SK-N-SH (cell line): ENCODE results near the gene CHRNG. TPM values are rescaled to one million over a fixed set of nuclear protein-coding genes. Genes with fewer than 3 reads are reported as not detected.

Experiments used
- CTCF ChIA-PET: fragments of 300-600, 350-600 bp; formaldehyde crosslinking; extraction: SDS; loops from one replicate; lab custom pipeline; 2021; lab: Yijun Ruan, JAX
- POLR2A ChIA-PET: fragments of 350-600 bp; sonication (Branson Sonifier 250); formaldehyde crosslinking; extraction: SDS; loops from one replicate; lab custom pipeline; 2020; ENCODE audit warnings: antibody characterized with exemption, inconsistent platforms; lab: Yijun Ruan, JAX
- DNase-seq: peaks from one replicate; pipeline ENCODE4 v3.0.0; 2012
- H2AFZ ChIP-seq: fragments of 200-600 bp; sonication (generic); 2 replicates; pipeline ENCODE4 v1.8.1; 2016; ENCODE audit warnings: antibody characterized with exemption, mild to moderate bottlenecking, low read depth
- H3F3A ChIP-seq: fragments of 200-600 bp; sonication (generic); replicated peaks from 2 replicates; pipeline ENCODE3; 2016; ENCODE audit warnings: antibody characterized with exemption, mild to moderate bottlenecking; ENCODE audit not compliant: insufficient read depth
- H3K27ac ChIP-seq, 2 experiments: fragments of 200-500 bp in 1 of 2; fragments of 200-600 bp in 1 of 2; sonication (Bioruptor generic) in 1 of 2; sonication (generic), shearing (Covaris generic) in 1 of 2; 2 replicates each; pipeline versions ENCODE4 v1.5.1 to v1.6.1; 2014 to 2016; ENCODE audit warnings: low read depth in 2 of 2, inconsistent platforms in 1 of 2, low read length in 1 of 2, mild to moderate bottlenecking in 1 of 2, mixed read lengths in 1 of 2
- H3K27me3 ChIP-seq: fragments of 200-600 bp; sonication (generic), shearing (Covaris generic); 2 replicates; pipeline ENCODE4 v1.6.1; 2016; ENCODE audit warnings: mixed run types; ENCODE audit not compliant: insufficient read depth
- H3K36me3 ChIP-seq, 2 experiments: fragments of 200-500 bp in 1 of 2; fragments of 200-600 bp in 1 of 2; sonication (Bioruptor generic) in 1 of 2; sonication (generic) in 1 of 2; replicated peaks in 1 of 2; 2 replicates each; pipeline versions ENCODE3 to v1.5.1; 2014 to 2016; ENCODE audit warnings: low read length in 1 of 2, mild to moderate bottlenecking in 1 of 2; ENCODE audit not compliant: insufficient read depth in 2 of 2, control insufficient read depth in 1 of 2
- H3K4me1 ChIP-seq, 2 experiments: fragments of 200-500 bp in 1 of 2; fragments of 200-600 bp in 1 of 2; sonication (Bioruptor generic) in 1 of 2; sonication (generic), shearing (Covaris generic) in 1 of 2; 2 replicates each; pipeline versions ENCODE4 v1.5.1 to v1.6.1; 2014 to 2016; ENCODE audit warnings: low read depth in 1 of 2, low read length in 1 of 2, mixed run types in 1 of 2; ENCODE audit not compliant: insufficient read depth in 2 of 2, control insufficient read depth in 1 of 2
- H3K4me2 ChIP-seq: fragments of 200-600 bp; sonication (generic), shearing (Covaris generic); 2 replicates; pipeline ENCODE4 v1.6.1; 2017; ENCODE audit warnings: mixed run types
- H3K4me3 ChIP-seq, 2 experiments: fragments of 200-500 bp in 1 of 2; fragments of 200-600 bp in 1 of 2; sonication (Bioruptor generic) in 1 of 2; sonication (generic), shearing (Covaris generic) in 1 of 2; 2 replicates each; pipeline versions ENCODE4 v1.5.1 to v1.8.1; 2014 to 2016; ENCODE audit warnings: low read depth in 2 of 2, inconsistent platforms in 1 of 2, low read length in 1 of 2, mild to moderate bottlenecking in 1 of 2, mixed read lengths in 1 of 2, moderate library complexity in 1 of 2
- H3K79me2 ChIP-seq: fragments of 200-600 bp; sonication (generic); 2 replicates; pipeline ENCODE4 v1.8.1; 2017; ENCODE audit warnings: mild to moderate bottlenecking; ENCODE audit not compliant: insufficient read depth
- H3K9ac ChIP-seq: fragments of 200-600 bp; sonication (generic); 2 replicates; pipeline ENCODE4 v1.6.1; 2017; ENCODE audit warnings: mixed run types
- H3K9me2 ChIP-seq: fragments of 200-600 bp; sonication (generic); 2 replicates; pipeline ENCODE4 v1.6.1; 2017; ENCODE audit warnings: mixed run types
- H3K9me3 ChIP-seq: fragments of 200-600 bp; sonication (generic); 2 replicates; pipeline ENCODE4 v1.6.1; 2017; ENCODE audit warnings: mixed run types, mild to moderate bottlenecking, moderate library complexity
- H4K20me1 ChIP-seq: fragments of 200-600 bp; sonication (generic); 2 replicates; pipeline ENCODE4 v1.6.1; 2017; ENCODE audit warnings: mild to moderate bottlenecking, mixed run types; ENCODE audit not compliant: insufficient read depth
- CHD2 ChIP-seq: fragments of 150-350 bp; IDR thresholded peaks from 2 replicates; pipeline ENCODE4 v1.6.1; 2018; ENCODE audit warnings: low read length; ENCODE audit not compliant: partially characterized antibody
- FOSL2 ChIP-seq: IDR thresholded peaks from 2 replicates; pipeline ENCODE4 v1.4.0; 2012; ENCODE audit warnings: low read depth, mild to moderate bottlenecking, moderate library complexity, borderline replicate concordance
- GATA2 ChIP-seq: sonication (generic); formaldehyde crosslinking; IDR thresholded peaks from 2 replicates; pipeline ENCODE4 v1.5.0; 2020; ENCODE audit warnings: mild to moderate bottlenecking, missing genetic modification reagents
- MEF2A ChIP-seq: IDR thresholded peaks from 2 replicates; pipeline ENCODE4 v1.4.0; 2012; ENCODE audit warnings: low read depth, borderline replicate concordance
- NFIC ChIP-seq: IDR thresholded peaks from 2 replicates; pipeline ENCODE4 v1.4.0; 2012; ENCODE audit warnings: borderline replicate concordance
- RAD21 ChIP-seq: IDR thresholded peaks from 2 replicates; pipeline ENCODE4 v1.6.1; 2012; ENCODE audit warnings: mild to moderate bottlenecking, low read length
- RCOR1 ChIP-seq: fragments of 150-350 bp; IDR thresholded peaks from 2 replicates; pipeline ENCODE4 v1.6.1; 2017; ENCODE audit warnings: antibody characterized with exemption, low read length
- SIN3A ChIP-seq: IDR thresholded peaks from 2 replicates; pipeline ENCODE4 v1.6.1; 2012; ENCODE audit warnings: low read depth, mild to moderate bottlenecking, low read length, moderate library complexity, borderline replicate concordance
- TAF1 ChIP-seq: IDR thresholded peaks from 2 replicates; pipeline ENCODE4 v1.6.1; 2012; ENCODE audit warnings: low read depth, mild to moderate bottlenecking, low read length, moderate library complexity, borderline replicate concordance
- YY1 ChIP-seq: IDR thresholded peaks from 2 replicates; pipeline ENCODE4 v1.4.0; 2012; ENCODE audit warnings: low read depth, mild to moderate bottlenecking
- WGBS: methylation state at CpG from one replicate; pipeline ENCODE4 v1.1.6; 2017; ENCODE audit warnings: low lambda C conversion rate; 5-methylcytosine and 5-hydroxymethylcytosine counted together
- polyA plus RNA-seq, 3 experiments: library from polyadenylated mRNA; depleted of rRNA; stranded (reverse); fragments of >200 nt; gene quantifications; 2 replicates each; pipeline ENCODE4 v1.2.3, GENCODE V29; 2012
- TF ChIP-seq, protein P1 (sequence below): IDR thresholded peaks from 2 replicates; pipeline ENCODE4 v1.6.1; 2012; ENCODE audit warnings: mild to moderate bottlenecking, low read depth, low read length, moderate library complexity
- TF ChIP-seq, protein P2 (sequence below): fragments of 200-600 bp; sonication (generic); IDR thresholded peaks from 2 replicates; pipeline ENCODE4 v1.6.1; 2017; ENCODE audit warnings: antibody characterized with exemption, mild to moderate bottlenecking, moderate library complexity
- TF ChIP-seq, protein P3 (sequence below): IDR thresholded peaks from 2 replicates; pipeline ENCODE4 v1.4.0; 2012; ENCODE audit warnings: low read depth

The CHRNG gene
- polyA plus RNA-seq, 1 of the 3 experiments (the other 2 are of a cell fraction): not detected

DNA sequence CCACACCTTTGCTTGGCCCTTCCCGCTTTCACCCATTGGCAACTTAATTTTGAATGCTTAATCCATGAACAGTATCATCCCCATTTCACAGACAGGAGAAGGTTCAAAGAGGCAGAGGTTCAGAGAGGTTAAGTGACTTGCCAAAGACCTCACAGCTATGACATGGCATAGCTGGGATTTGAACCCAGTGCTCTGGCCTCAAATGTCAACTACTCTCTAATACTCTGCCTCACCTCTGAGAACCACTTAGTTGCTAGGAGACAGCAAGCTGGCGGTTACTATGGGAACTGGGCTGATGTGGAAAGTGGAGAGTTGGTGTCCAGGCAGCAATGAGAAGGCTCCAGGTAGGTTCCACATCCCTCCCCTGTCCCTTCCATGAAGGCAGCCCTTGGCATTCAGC is 35.1 kb upstream of the CHRNG start (continued):
- TF ChIP-seq, protein P1, sequence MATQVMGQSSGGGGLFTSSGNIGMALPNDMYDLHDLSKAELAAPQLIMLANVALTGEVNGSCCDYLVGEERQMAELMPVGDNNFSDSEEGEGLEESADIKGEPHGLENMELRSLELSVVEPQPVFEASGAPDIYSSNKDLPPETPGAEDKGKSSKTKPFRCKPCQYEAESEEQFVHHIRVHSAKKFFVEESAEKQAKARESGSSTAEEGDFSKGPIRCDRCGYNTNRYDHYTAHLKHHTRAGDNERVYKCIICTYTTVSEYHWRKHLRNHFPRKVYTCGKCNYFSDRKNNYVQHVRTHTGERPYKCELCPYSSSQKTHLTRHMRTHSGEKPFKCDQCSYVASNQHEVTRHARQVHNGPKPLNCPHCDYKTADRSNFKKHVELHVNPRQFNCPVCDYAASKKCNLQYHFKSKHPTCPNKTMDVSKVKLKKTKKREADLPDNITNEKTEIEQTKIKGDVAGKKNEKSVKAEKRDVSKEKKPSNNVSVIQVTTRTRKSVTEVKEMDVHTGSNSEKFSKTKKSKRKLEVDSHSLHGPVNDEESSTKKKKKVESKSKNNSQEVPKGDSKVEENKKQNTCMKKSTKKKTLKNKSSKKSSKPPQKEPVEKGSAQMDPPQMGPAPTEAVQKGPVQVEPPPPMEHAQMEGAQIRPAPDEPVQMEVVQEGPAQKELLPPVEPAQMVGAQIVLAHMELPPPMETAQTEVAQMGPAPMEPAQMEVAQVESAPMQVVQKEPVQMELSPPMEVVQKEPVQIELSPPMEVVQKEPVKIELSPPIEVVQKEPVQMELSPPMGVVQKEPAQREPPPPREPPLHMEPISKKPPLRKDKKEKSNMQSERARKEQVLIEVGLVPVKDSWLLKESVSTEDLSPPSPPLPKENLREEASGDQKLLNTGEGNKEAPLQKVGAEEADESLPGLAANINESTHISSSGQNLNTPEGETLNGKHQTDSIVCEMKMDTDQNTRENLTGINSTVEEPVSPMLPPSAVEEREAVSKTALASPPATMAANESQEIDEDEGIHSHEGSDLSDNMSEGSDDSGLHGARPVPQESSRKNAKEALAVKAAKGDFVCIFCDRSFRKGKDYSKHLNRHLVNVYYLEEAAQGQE: no peak
- TF ChIP-seq, protein P2, sequence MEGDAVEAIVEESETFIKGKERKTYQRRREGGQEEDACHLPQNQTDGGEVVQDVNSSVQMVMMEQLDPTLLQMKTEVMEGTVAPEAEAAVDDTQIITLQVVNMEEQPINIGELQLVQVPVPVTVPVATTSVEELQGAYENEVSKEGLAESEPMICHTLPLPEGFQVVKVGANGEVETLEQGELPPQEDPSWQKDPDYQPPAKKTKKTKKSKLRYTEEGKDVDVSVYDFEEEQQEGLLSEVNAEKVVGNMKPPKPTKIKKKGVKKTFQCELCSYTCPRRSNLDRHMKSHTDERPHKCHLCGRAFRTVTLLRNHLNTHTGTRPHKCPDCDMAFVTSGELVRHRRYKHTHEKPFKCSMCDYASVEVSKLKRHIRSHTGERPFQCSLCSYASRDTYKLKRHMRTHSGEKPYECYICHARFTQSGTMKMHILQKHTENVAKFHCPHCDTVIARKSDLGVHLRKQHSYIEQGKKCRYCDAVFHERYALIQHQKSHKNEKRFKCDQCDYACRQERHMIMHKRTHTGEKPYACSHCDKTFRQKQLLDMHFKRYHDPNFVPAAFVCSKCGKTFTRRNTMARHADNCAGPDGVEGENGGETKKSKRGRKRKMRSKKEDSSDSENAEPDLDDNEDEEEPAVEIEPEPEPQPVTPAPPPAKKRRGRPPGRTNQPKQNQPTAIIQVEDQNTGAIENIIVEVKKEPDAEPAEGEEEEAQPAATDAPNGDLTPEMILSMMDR: no peak
- no peak for TF ChIP-seq GATA2 (CRISPR knock-in tag)
- TF ChIP-seq TAF1: no peak
- no peak for TF ChIP-seq FOSL2
- no peak for TF ChIP-seq NFIC
- TF ChIP-seq RCOR1: no peak
- TF ChIP-seq YY1: no peak

DNA sequence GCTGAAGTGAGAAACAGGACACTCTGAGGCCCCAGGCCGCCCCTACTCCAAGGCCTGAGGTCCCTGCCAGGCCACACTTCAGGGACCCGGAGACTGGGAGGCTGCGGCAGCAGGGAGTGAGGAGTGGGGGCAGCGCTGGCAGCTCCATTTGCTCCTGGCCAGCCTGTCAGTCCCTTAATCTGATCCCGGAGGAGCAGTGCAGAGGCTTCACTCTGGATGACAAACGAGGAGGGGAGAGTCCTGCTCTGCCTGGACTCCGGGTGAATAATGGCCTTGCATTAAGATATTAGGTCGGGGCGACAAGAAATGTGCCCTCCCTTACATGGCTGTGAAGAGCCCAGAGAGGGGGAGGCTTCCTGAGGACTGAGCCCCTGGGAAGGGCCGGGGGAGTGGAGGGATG is 33.6 kb upstream of the CHRNG start:
- no peaks in the 10 kb centered on the region for H3K9me2 ChIP-seq
- no peak overlapping the region for H3K4me3 ChIP-seq
- no peak overlapping the region for H2AFZ ChIP-seq
- H3K36me3 ChIP-seq: no peaks in the 10 kb centered on the region
- peak overlapping the region in 1 of 2 experiments; percentile 26; a peak in 1 of 4 replicates for H3K27ac ChIP-seq
- WGBS: 20% methylated on average over 7 of the region's 10 CpGs
- TF ChIP-seq RAD21 (no peak), GATA2 (CRISPR knock-in tag) (peak; percentile 64), SIN3A (no peak), CHD2 (no peak), MEF2A (no peak)
- TF ChIP-seq, protein P1: no peak
- TF ChIP-seq, protein P3, sequence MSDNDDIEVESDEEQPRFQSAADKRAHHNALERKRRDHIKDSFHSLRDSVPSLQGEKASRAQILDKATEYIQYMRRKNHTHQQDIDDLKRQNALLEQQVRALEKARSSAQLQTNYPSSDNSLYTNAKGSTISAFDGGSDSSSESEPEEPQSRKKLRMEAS: no peak
- TF ChIP-seq, protein P2: no peak
- H3K4me1 ChIP-seq: peaks cover 0 to 45% of the 10 kb centered on the region in 2 experiments; a peak in 1 of 4 replicates
- H3F3A ChIP-seq: no peaks in the 10 kb centered on the region
- ChIA-PET POLR2A (no interaction called here), CTCF (interaction anchor here (0.7 to 3.1 kb wide), 3 partner anchors 16 to 59 kb away, joined by 3 to 11 read pairs (median 4); no protein-coding TSS in a partner anchor)
- no peaks in the 10 kb centered on the region for H4K20me1 ChIP-seq
- no peaks in the 10 kb centered on the region for H3K9me3 ChIP-seq
- H3K79me2 ChIP-seq: no peaks in the 10 kb centered on the region
- H3K27me3 ChIP-seq: peaks cover 23% of the 10 kb centered on the region
- peak; percentile 82 for DNase-seq
- H3K9ac ChIP-seq: no peak overlapping the region
- no peak overlapping the region for H3K4me2 ChIP-seq
